Spleen (tissue), 11 donors: Measurements from ENCODE around the gene TCF7. TPM values are rescaled to one million over a fixed set of nuclear protein-coding genes. Genes with fewer than 3 reads are reported as not detected.
A peak's percentile ranks its signal among the peaks of the same experiment; 100 is the strongest.

Experiments
- DNase-seq: peaks from one replicate; pipeline ENCODE4 v3.0.0-alpha.2; 2020
- H3K27ac ChIP-seq, 8 donors: fragments of 200-600 bp; sonication (generic) in 7 of 8; 1 replicate in 4 of 8; 2 replicates in 4 of 8; pipeline versions ENCODE4 v1.5.0 to v1.8.0; 2016 to 2021; ENCODE audit warnings: inconsistent platforms in 4 of 8, mild to moderate bottlenecking in 4 of 8, moderate library complexity in 1 of 8
- H3K27me3 ChIP-seq, 7 donors: fragments of 200-600 bp; sonication (generic) in 6 of 7; replicated peaks in 1 of 7; 1 replicate in 4 of 7; 2 replicates in 3 of 7; pipeline versions ENCODE4 v1.5.0 to v1.8.0; 2016 to 2021; ENCODE audit warnings: inconsistent platforms in 3 of 7, mild to moderate bottlenecking in 1 of 7
- H3K36me3 ChIP-seq, 6 donors: fragments of 200-600 bp; sonication (generic) in 5 of 6; 1 replicate in 4 of 6; 2 replicates in 2 of 6; pipeline versions ENCODE4 v1.5.0 to v1.8.0; 2016 to 2021; ENCODE audit warnings: inconsistent platforms in 2 of 6
- H3K4me1 ChIP-seq, 6 donors: fragments of 200-600 bp; sonication (generic) in 5 of 6; 1 replicate in 3 of 6; 2 replicates in 3 of 6; pipeline versions ENCODE4 v1.5.0 to v1.8.0; 2016 to 2021; ENCODE audit warnings: inconsistent platforms in 3 of 6
- H3K4me3 ChIP-seq, 8 donors: fragments of 200-600 bp; sonication (generic) in 7 of 8; 1 replicate in 4 of 8; 2 replicates in 4 of 8; pipeline versions ENCODE4 v1.5.0 to v1.8.0; 2016 to 2021; ENCODE audit warnings: inconsistent platforms in 4 of 8, mild to moderate bottlenecking in 4 of 8, moderate library complexity in 2 of 8
- H3K9me3 ChIP-seq, 8 donors: fragments of 200-600 bp; sonication (generic) in 7 of 8; 1 replicate in 4 of 8; 2 replicates in 4 of 8; pipeline versions ENCODE4 v1.5.0 to v1.8.0; 2016 to 2021; ENCODE audit warnings: inconsistent platforms in 4 of 8
- CTCF ChIP-seq, 11 experiments: fragments of 200-600 bp in 7 of 11; fragments of 450-650 bp in 4 of 11; sonication (generic) in 4 of 11; IDR thresholded peaks in 8 of 11; conservative IDR thresholded peaks in 3 of 11; 1 replicate in 7 of 11; 2 replicates in 4 of 11; pipeline versions ENCODE4 v1.4.0 to v1.8.0; 2016 to 2021; ENCODE audit warnings: antibody characterized with exemption in 11 of 11, inconsistent platforms in 4 of 11, mild to moderate bottlenecking in 1 of 11
- POLR2A ChIP-seq, 3 donors: fragments of 450-650 bp; IDR thresholded peaks; one replicate each; pipeline ENCODE4 v1.5.1; 2017; ENCODE audit warnings: antibody characterized with exemption in 3 of 3, mild to moderate bottlenecking in 1 of 3
- POLR2AphosphoS5 ChIP-seq, 3 donors: sonication (generic); formaldehyde crosslinking; IDR thresholded peaks; one replicate each; pipeline ENCODE4 v1.5.1; 2017; ENCODE audit warnings: antibody characterized with exemption in 3 of 3
- WGBS, 5 donors: extraction: QIAGEN DNeasy Blood & Tissue Kit in 3 of 5; methylation state at CpG; one replicate each; pipeline versions ENCODE4 v1.1.5 to v1.1.7; 2013 to 2018; 5-methylcytosine and 5-hydroxymethylcytosine counted together
- intact Hi-C: fragments of 100-400 bp; cut with DNase I; formaldehyde crosslinking; loops from one replicate; pipeline ENCODE4 v1.15.0; 2023; ENCODE audit warnings: low total_unique reads
- polyA plus RNA-seq, 3 donors: library from polyadenylated mRNA; stranded (reverse); fragments of 200-250 nt; gene quantifications; one replicate each; pipeline ENCODE4 v1.2.1, GENCODE V29; 2013
- total RNA-seq, 7 donors: library from RNA; depleted of rRNA in 3 of 7; stranded (reverse); fragments of >200 nt in 3 of 7; fragmentation: NEBNext Ultra II Directional in 4 of 7; extraction: Animal tissue kit (Norgen Biotek cat#: 25700) in 4 of 7; gene quantifications; one replicate each; pipeline versions ENCODE4 v1.1.0 to v1.2.1, GENCODE V29; 2016 to 2021
- donor health status: healthy with polysubstance abuse.
- donor health status: DM: no; HTN: no; CAD: no; lungs with moderate emphysema.
- donor health status: DM: no; HTN: no; CAD: no.
- donor health status: Bipolar disorder and iron deficiency.
- donor health status: healthy.
- donor health status: DM: no; HTN: no; CAD: no.
- donor health status: DM: yes; HTN: yes; CAD: no.

Gene TCF7
- total and polyA plus RNA-seq, 10 donors = 13.7 to 88.3 (median 36.8) TPM

DNA sequence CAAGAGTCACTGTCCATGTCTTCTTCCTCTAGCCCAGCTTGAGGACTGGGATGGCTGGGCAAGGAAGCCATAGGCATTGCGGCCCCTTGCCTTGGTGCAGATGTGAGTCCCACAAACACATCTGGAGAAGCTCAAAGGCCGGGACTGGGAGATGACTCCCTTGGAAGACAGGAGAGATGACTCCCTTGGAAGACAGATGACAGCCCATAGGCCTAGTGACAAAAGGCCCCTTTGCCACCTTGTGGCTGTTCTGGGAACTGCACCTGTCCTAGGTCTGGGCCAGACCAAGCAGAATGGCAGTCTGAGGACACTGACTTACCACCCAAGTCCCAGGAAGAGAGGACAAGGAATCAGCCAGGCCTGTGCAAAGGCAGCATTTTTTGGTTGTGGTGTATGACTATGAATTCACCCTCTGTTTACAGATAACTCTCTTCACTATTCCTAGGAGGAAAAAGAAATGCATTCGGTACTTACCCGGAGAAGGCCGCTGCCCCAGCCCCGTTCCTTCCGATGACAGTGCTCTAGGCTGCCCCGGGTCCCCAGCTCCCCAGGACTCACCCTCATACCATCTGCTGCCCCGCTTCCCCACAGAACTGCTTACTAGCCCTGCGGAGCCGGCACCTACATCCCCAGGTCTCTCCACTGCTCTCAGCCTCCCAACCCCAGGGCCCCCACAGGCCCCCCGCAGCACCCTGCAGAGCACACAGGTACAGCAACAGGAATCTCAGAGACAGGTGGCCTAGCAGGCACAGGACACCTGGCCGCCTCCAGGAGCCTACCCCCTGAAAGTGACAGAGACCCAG lies 31.5 kb downstream of the TCF7 start:
- no peaks in the 10 kb centered on the region for H3K9me3 ChIP-seq
- WGBS, 5 donors = 87 to 94% (median 90%) methylated on average over 12 to 13 of the region's 13 CpGs
- H3K36me3 ChIP-seq = peaks cover 0 to 100% (median 64%) of the 10 kb centered on the region in 6 donors
- no peaks in the 10 kb centered on the region for H3K27me3 ChIP-seq
- intact Hi-C loops = loop anchor here (5.0 kb wide), 1 partner anchor 44 kb away; no protein-coding TSS in a partner anchor
- no peak overlapping the region for H3K4me3 ChIP-seq
- peak overlapping the region in 3 of 8 donors; percentile 12 to 52 (median 47) for H3K27ac ChIP-seq
- TF ChIP-seq POLR2A (IDR thresholded peaks at IDR 0.05) (no peak), POLR2AphosphoS5 (IDR thresholded peaks at IDR 0.05) (peak in 2 of 3 donors; percentile 50 to 67), CTCF (IDR thresholded peaks at IDR 0.05 in 8 of 11, conservative IDR thresholded peaks at IDR 0.05 in 3 of 11) (peak; percentile 91 to 98 (median 98))
- DNase-seq = peak; percentile 91
- peaks cover 3 to 58% (median 30%) of the 10 kb centered on the region in 6 donors for H3K4me1 ChIP-seq

DNA sequence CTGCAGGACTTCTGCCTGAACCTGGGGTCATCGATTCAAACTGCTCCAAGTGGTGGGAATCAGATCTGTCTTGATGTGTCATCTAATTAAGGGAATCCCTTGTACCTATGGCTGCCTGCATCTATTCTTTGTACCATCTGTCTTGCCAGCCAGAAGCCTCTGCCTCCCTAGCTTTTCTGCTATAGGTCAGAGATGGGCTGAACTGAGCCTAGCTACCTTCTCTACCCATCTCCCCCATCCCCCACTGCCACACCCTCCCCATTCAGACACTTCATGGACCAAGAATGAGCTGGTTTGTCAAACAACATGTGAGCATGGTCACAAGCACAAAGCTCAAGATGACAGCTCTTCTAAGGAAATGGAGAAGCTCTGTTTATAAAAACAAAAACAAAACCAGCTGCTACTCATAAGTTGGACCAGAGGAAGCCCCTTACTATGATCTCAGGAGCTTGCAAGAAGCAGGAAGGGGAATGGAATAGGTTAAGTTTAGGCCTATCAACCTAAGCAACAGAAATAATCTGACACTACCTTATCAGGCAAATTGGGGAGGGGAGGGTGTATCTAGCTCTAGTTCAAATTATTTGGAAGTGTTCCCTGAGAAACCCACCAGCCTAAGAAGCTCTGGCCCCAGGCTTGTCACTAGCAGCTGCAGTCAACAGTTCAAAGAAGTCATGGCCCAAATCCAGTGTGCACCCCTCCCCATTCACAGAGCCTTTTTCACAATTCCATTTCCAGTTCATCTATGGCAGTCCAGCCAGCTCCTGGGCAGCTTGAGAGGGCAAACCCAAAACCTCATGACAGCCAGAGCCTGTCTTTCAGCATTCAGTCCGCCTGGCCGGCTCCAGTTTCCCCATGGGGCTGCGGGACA lies 32.4 kb downstream of the TCF7 start:
- Histone ChIP-seq H3K4me1 (peaks cover 5 to 59% (median 35%) of the 10 kb centered on the region in 6 donors), H3K9me3 (no peaks in the 10 kb centered on the region), H3K36me3 (peaks cover 0 to 100% (median 66%) of the 10 kb centered on the region in 6 donors), H3K4me3 (no peak overlapping the region), H3K27ac (peak overlapping the region in 1 of 8 donors; percentile 52), H3K27me3 (no peaks in the 10 kb centered on the region)
- peak; percentile 53 for DNase-seq
- intact Hi-C loops = loop anchor here (5.0 kb wide), 1 partner anchor 45 kb away; no protein-coding TSS in a partner anchor
- WGBS, 5 donors = 84 to 99% (median 92%) methylated on average over 4 of the region's 4 CpGs
- peak in 1 of 3 donors; percentile 11 for TF ChIP-seq POLR2AphosphoS5 (IDR thresholded peaks at IDR 0.05)
- TF ChIP-seq CTCF (IDR thresholded peaks at IDR 0.05 in 8 of 11, conservative IDR thresholded peaks at IDR 0.05 in 3 of 11) = no peak

DNA sequence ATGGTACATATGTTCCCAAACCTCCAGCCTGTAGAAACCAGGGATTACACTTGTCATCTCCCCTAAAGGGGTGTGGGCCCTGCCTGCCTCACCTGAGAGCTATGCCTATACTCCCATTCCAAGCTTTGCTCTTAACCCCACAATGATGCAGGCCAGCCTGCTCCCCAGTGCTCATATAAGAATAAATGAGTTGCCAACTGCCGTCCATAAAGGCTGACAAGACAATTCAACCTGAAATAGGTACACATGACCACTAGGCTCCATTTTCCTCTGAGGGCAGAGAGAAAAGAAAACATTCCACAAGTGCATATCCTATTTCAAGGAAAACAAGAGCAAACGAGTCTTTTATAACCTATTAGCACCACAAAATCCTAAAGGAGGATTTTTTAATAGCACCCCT lies 33.8 kb downstream of the TCF7 start:
- peaks cover 5 to 68% (median 35%) of the 10 kb centered on the region in 6 donors for H3K4me1 ChIP-seq
- intact Hi-C loops = loop anchor here (5.0 kb wide), 1 partner anchor 46 kb away; no protein-coding TSS in a partner anchor
- no peak overlapping the region for H3K27ac ChIP-seq
- no peak for DNase-seq
- peaks cover 0 to 100% (median 68%) of the 10 kb centered on the region in 6 donors for H3K36me3 ChIP-seq
- WGBS, 5 donors = 58 to 80% (median 72%) methylated on average over 2 of the region's 2 CpGs
- no peak overlapping the region for H3K4me3 ChIP-seq
- TF ChIP-seq POLR2AphosphoS5 (IDR thresholded peaks at IDR 0.05) (peak in 1 of 3 donors; percentile 58), CTCF (IDR thresholded peaks at IDR 0.05 in 8 of 11, conservative IDR thresholded peaks at IDR 0.05 in 3 of 11) (no peak)
- H3K9me3 ChIP-seq = no peaks in the 10 kb centered on the region
- no peaks in the 10 kb centered on the region for H3K27me3 ChIP-seq
